Hematopoietic multipotent progenitor cell treated with erythropoietin and hydrocortisone succinate and interleukin-3 and kit ligand, for 6 days (in vitro differentiated cells): ENCODE data around the gene CCDC13.

Source experiments
- DNase-seq: peaks from one replicate; pipeline ENCODE4 v3.0.0-alpha.2; 2015

The CCDC13 gene

GRCh38 chr3:42732829-42733459 lies 40.1 kb downstream of the CCDC13 start:
- DNase-seq = no peak

GRCh38 chr3:42732196-42732828 lies 40.7 kb downstream of the CCDC13 start:
- DNase-seq = no peak

- no peak for DNase-seq
These were observed 41.4 kb downstream of the CCDC13 start for GRCh38 chr3:42731476-42732195.

GRCh38 chr3:42730706-42731420 lies 42.2 kb downstream of the CCDC13 start:
- no peak for DNase-seq

GRCh38 chr3:42730294-42730693 lies 42.8 kb downstream of the CCDC13 start:
- DNase-seq = no peak

- DNase-seq = no peak
These were observed 43.5 kb downstream of the CCDC13 start for GRCh38 chr3:42729404-42730145.

- no peak for DNase-seq
These were observed 44.2 kb downstream of the CCDC13 start for GRCh38 chr3:42728668-42729364.

- no peak for DNase-seq
These were observed 45.0 kb downstream of the CCDC13 start for GRCh38 chr3:42728056-42728455.

GRCh38 chr3:42725454-42725853 lies 47.6 kb downstream of the CCDC13 start:
- DNase-seq = no peak

- DNase-seq = no peak
These were observed 49.8 kb downstream of the CCDC13 start for GRCh38 chr3:42723219-42723618.
